NOMO-1 (cell line): ENCODE results near the gene KCNAB2.

ENCODE experiments used
- DNase-seq, 2 experiments: peaks; one replicate each; lab custom pipeline; 2025; ENCODE audit not compliant: unreplicated experiment in 2 of 2; lab: John Stamatoyannopoulos, UW

The KCNAB2 gene

GRCh38 chr1:6045561-6045960 is at the start of gene KCNAB2:
Gene KCNAB2, plus strand, starts transcription at chr1:6045888. Its CDS starts 5,649 bp downstream, at chr1:6051537.
- no peak for DNase-seq

DNA sequence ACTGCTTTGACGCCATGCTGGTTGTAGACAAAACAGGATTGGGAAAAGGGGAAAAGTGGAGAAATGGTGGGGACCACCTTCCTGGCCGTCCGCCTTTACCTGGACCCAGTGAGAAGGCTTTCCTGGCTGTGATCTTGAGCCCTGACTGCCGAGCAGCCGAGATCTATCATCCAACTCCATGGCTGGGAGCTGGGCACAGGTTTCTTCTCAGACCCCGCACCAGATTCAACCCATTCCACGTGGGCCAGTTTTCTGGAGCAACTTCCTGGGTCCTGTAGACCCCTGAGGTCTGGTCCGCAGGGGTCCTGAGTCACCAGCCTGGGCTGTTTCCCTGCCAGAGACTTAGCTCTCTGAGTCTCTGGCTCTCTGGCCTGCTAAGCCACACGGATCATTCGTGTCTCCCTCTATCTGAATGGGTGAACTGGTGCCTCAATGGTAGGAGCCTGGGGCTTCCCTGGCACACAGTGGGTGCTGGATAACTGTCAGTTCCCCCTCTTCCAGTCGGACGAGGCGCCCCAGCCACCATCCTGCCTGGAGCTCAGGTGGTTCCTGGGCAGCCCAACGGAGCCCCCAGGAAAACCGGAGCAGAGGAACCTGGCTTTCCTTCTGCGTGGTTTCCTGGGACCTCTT is 48.9 kb upstream of the KCNAB2 start:
- no peak for DNase-seq

DNA sequence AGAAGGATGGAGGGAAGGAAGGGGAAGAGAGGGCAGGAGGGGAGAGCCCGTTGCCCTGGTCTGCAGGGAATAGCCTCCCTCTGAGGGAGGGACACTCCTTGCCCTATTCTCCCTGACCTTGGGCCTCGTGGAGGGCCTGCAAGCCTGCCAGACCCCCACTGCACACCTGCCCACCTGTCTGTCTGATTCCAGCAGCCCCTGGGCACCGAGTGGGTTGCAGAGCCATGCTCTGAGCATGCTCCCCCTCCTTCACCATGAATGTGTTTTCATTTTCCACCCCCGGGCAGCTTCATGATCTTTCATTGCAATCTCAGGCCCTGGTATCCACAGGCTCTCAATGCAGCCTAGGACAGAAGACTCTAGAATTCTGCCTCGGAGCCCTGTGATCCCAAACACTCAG is 48.4 kb upstream of the KCNAB2 start:
- no peak for DNase-seq

- DNase-seq: no peak
Observed at GRCh38 chr1:5998051-5998905, 47.4 kb upstream of the KCNAB2 start.

- DNase-seq: no peak
Observed at GRCh38 chr1:5998906-5999301, 46.8 kb upstream of the KCNAB2 start.

GRCh38 chr1:5999711-6000443 is 45.8 kb upstream of the KCNAB2 start:
- no peak for DNase-seq

DNA sequence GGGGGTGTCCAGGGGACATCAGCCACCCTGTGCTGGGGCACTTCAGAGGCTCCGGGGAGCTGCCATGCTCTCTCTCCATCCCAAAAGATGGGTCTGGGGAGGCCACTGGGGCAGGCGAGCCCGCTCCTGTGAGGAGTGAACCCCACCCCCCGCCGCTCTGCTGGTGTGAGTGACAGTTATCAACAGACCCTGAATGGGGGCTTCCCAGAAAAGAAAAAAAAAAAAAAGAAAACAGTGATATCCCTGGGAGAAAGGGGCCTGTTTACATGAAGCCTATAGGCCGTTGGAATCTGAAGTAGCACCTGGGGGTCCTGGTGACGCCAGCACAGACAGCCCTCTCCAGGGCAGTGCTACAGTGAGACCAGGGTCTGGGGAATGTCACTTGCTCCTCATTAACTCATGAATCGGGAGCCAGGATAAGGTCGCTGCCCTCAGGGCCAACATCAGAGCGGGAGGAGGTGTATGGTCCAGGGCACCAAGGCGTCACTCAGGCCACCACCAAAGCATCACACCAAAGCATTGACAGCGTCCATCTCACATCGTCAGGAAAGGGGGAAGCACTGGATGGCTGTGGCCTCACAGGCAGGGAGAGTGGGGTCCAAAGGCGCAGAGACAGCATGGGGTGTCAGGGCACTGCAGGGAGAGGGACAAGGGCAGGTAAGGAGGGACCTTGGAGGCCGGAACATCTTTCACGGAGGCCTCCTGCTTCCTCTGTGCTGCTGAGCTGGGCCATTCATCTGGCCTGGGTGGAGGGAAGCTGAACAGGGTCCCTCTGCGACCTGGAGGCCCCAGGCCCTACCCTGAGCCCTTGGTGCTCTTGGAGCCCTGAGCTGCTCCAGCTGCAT is 45.0 kb upstream of the KCNAB2 start:
- DNase-seq: no peak

GRCh38 chr1:6001992-6002576 is 43.6 kb upstream of the KCNAB2 start:
- no peak for DNase-seq

DNA sequence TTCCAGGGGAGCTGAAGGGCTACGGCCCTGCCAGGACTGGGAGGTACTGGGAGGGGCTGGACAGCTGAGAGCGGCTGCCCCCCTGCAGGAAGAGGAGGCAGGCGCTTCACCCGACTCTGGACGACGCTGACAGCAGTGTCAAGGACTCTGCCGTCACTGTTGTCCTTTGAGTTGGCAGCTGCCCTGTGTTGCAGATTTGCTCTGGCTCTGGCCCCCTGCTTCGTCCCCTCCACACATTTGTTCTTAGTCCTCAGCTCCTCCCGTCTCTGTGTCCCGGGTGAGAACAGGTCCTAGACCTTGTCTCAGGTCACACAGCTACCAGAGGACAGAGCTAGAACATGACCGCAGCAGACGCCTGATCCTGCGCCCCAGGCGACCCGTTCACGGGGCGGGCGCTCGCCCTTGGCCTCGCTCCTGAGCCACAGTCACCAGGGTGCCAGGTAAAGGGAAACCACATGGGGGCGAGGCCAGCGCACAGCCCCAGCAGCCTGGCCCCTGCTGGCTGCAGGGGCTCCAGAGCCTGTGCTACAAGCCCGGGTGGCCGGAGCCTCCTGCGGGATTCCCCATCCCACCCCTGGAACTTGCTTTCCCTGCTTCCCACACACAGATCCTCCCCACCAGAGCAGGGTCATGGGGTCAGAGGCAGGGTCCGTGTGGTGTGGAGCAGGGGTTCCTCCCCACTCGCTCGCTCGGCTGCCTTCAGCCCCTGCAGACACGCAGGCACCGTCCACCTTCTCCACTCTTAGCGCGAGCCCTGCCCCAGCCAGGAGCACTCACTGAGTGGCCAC is 42.8 kb upstream of the KCNAB2 start:
- no peak for DNase-seq

- no peak for DNase-seq
Observed at GRCh38 chr1:6003568-6004411, 41.9 kb upstream of the KCNAB2 start.

DNA sequence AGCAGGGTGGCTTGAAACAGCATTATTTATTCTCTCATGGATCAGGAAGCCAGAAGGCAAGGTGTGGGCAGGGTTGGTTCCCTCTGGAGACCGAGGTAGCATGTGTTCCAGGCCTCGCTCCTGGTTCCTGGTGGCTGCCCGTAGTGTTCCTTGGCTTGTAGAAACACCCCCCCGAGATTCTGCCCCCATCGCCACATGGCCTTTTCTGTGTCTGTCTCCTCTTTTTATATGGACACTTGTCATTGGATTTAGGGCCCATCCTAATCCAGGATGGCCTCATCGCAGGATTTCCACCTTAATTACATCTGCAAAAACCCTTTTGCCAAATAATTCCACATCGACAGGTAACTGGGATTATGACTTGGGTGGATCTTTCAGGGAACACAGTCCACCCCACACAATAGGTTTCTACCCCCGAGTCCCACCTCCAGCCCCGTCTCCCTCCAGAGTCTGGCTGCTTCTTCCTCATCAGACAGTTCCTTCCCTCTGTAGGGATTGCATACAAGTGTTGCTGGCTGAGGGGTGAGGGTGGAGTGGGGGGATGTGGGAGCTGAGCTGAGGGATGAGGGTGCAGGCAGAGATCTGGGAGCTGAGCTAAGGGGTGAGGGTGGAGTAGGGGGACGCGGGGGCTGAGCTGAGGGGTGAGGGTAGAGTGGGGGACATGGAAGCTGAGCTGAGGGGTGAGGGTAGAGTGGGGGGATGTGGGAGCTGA is 41.1 kb upstream of the KCNAB2 start:
- DNase-seq: no peak

GRCh38 chr1:6005276-6005917 is 40.3 kb upstream of the KCNAB2 start:
- no peak for DNase-seq

GRCh38 chr1:6006882-6007281 is 38.8 kb upstream of the KCNAB2 start:
- no peak for DNase-seq

DNA sequence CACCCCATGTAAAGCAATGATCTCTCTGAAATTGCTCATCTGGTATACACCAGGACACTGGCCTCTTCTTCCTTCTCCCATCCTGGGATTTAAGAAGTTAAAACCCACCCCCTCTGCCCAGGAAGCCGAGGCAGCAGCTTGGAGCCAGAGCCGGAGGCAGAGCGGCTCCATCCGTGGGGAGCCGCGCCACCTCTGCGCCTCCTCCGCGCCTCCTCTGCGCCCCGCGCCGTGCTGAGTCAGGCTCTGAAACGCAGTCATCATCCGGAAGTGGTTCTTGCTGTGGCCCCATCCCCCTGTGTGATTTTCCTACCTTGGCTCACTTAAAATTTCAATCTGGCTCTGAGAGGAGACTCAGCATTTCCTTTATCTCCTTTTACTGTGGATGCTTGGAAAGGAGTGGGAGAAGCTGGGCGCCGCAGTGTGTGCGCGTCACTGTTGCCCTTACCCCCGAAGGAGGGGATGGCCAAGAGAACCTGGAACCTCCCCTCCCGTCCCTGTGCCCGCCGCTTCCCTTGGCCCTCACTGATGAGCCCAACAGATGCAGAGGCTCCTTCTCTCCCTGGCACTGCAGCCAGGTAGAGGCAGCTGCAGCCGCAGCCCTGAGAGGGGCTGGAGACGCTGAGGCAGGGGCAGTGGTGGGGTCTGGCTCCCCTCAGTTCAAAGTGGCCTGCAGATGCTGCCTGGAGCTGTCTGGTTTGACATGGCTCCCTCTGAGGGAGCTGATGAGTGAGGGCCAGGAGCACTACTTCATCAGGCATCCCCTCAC is 38.2 kb upstream of the KCNAB2 start:
- DNase-seq: no peak

GRCh38 chr1:6008084-6008415 is 37.6 kb upstream of the KCNAB2 start:
- DNase-seq: no peak

- no peak for DNase-seq
Observed at GRCh38 chr1:6008696-6009095, 37.0 kb upstream of the KCNAB2 start.
